KMS-11 (cell line): ENCODE measurements around the gene SGCG.

ENCODE experiments used
- H2AFZ ChIP-seq: fragments of 200-600 bp; sonication (generic); 2 replicates; pipeline ENCODE4 v1.6.1; 2016; ENCODE audit warnings: antibody characterized with exemption, mixed run types, low read depth
- H3K27ac ChIP-seq: fragments of 200-600 bp; sonication (generic); 2 replicates; pipeline ENCODE4 v1.6.1; 2016; ENCODE audit warnings: mild to moderate bottlenecking, mixed run types
- H3K27me3 ChIP-seq: fragments of 200-600 bp; sonication (generic); 2 replicates; pipeline ENCODE4 v1.6.1; 2017; ENCODE audit warnings: mild to moderate bottlenecking, low read depth, mixed run types, moderate library complexity; ENCODE audit not compliant: insufficient read depth
- H3K36me3 ChIP-seq: fragments of 200-600 bp; sonication (generic); 2 replicates; pipeline ENCODE4 v1.6.1; 2017; ENCODE audit warnings: mild to moderate bottlenecking, mixed run types; ENCODE audit not compliant: insufficient read depth
- H3K4me1 ChIP-seq: fragments of 200-600 bp; sonication (generic); 2 replicates; pipeline ENCODE4 v1.6.1; 2016; ENCODE audit warnings: mild to moderate bottlenecking, low read depth, mixed run types; ENCODE audit not compliant: poor library complexity, severe bottlenecking
- H3K4me2 ChIP-seq: fragments of 200-600 bp; sonication (generic); 2 replicates; pipeline ENCODE4 v1.7.0; 2016; ENCODE audit warnings: mild to moderate bottlenecking, mixed run types
- H3K4me3 ChIP-seq: fragments of 200-600 bp; sonication (generic); IDR thresholded peaks from 2 replicates; pipeline ENCODE4 v1.6.1; 2017; ENCODE audit warnings: low read depth, low read length, mixed read lengths; ENCODE audit not compliant: insufficient read depth
- H3K79me2 ChIP-seq: fragments of 200-600 bp; sonication (generic); 2 replicates; pipeline ENCODE4 v1.6.1; 2016; ENCODE audit warnings: low read depth, mixed run types; ENCODE audit not compliant: insufficient read depth
- H3K9ac ChIP-seq: fragments of 200-600 bp; sonication (generic); 2 replicates; pipeline ENCODE4 v1.6.1; 2016; ENCODE audit warnings: mild to moderate bottlenecking, mixed run types
- H4K20me1 ChIP-seq: fragments of 200-600 bp; sonication (generic); 2 replicates; pipeline ENCODE4 v1.6.1; 2016; ENCODE audit warnings: mild to moderate bottlenecking, mixed run types; ENCODE audit not compliant: insufficient read depth
- TF ChIP-seq, protein P1 (sequence below): fragments of 200-600 bp; sonication (generic); conservative IDR thresholded peaks from 2 replicates; pipeline ENCODE4 v1.6.1; 2017; ENCODE audit warnings: low read depth, mild to moderate bottlenecking, antibody characterized with exemption, low read length, moderate library complexity, mixed read lengths

The SGCG gene

DNA sequence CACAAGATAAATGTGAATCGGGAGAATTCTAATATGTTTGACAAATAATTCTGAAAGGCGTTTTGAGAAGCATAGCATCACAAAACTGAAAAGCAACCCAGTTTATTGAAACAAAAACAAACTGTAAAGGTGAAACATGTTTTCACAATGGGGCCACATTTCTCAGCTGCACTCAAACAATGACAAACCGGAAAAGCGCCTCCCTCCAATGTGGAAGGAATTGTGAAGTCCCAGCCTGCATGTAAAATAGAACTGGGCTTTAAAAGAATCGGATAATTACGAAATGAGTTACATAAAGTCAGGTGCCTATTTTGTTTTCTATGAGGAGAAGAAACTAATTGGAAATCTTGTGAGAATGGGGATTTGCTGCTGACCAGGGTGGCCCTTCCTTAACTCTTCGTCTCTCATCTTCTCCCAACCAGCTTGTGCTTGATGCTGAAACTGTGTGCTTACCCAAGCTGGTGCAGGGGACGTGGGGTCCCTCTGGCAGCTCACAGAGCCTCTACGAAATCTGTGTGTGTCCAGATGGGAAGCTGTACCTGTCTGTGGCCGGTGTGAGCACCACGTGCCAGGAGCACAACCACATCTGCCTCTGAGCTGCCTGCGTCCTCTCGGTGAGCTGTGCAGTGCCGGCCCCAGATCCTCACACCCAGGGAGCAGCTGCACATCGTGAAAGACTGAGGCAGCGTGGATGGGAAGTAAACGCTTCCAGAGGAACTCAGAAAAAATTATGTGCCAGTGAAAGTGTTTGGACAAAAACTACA is 143.3 kb downstream of the SGCG start:
- Histone ChIP-seq H3K4me1 (peaks cover 6% of the 10 kb centered on the region), H3K27ac (no peak overlapping the region), H3K4me3 (no peak overlapping the region), H3K27me3 (no peaks in the 10 kb centered on the region), H2AFZ (no peak overlapping the region), H3K36me3 (no peaks in the 10 kb centered on the region), H3K79me2 (no peaks in the 10 kb centered on the region), H3K9ac (no peak overlapping the region), H4K20me1 (no peaks in the 10 kb centered on the region), H3K4me2 (no peak overlapping the region)
- TF ChIP-seq, protein P1, sequence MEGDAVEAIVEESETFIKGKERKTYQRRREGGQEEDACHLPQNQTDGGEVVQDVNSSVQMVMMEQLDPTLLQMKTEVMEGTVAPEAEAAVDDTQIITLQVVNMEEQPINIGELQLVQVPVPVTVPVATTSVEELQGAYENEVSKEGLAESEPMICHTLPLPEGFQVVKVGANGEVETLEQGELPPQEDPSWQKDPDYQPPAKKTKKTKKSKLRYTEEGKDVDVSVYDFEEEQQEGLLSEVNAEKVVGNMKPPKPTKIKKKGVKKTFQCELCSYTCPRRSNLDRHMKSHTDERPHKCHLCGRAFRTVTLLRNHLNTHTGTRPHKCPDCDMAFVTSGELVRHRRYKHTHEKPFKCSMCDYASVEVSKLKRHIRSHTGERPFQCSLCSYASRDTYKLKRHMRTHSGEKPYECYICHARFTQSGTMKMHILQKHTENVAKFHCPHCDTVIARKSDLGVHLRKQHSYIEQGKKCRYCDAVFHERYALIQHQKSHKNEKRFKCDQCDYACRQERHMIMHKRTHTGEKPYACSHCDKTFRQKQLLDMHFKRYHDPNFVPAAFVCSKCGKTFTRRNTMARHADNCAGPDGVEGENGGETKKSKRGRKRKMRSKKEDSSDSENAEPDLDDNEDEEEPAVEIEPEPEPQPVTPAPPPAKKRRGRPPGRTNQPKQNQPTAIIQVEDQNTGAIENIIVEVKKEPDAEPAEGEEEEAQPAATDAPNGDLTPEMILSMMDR = no peak

DNA sequence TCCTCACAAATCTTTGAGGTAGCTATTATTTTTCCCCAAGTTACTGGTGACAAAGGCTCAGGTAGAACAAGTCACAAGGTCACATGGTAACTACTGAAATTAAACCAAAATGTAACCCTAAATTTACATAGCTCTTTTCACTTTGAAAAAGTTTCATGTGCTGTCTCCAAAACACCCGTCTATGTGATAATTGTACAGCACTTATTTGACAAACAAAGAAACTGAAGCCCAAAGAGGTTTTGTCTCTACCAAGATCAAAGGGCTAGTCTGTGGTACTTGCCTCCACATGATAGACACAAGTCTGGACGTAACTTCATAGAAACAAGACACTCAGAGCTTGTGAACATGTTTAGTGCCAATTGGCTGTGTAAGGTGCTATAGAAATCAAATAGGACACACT is 144.4 kb downstream of the SGCG start:
- Histone ChIP-seq H3K4me2 (no peak overlapping the region), H3K27me3 (no peaks in the 10 kb centered on the region), H3K4me3 (no peak overlapping the region), H3K27ac (no peak overlapping the region), H2AFZ (no peak overlapping the region), H3K79me2 (no peaks in the 10 kb centered on the region), H4K20me1 (no peaks in the 10 kb centered on the region), H3K9ac (no peak overlapping the region), H3K36me3 (no peaks in the 10 kb centered on the region), H3K4me1 (peaks cover 6% of the 10 kb centered on the region)
- TF ChIP-seq, protein P1 = no peak

DNA sequence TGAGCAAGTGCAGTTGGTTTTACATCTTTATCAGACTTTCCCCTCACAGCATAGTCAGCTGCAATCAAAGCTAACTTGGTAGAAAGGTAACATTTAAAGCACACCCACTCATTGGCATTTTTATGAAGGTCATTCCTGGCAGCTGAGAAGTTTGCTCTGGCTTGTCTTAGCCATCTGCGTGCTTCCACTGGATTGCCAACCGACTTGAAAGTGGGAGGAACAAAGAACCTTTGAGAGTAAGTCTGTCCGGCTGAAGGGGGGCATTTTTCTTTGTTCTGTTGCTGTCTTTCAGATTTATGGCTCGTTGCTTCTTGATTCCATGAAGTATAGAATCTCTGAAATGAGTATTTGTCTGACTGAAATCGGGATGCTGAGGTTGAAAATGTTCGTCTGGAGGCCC is 149.6 kb downstream of the SGCG start:
- Histone ChIP-seq H3K4me2 (no peak overlapping the region), H4K20me1 (no peaks in the 10 kb centered on the region), H3K36me3 (no peaks in the 10 kb centered on the region), H3K9ac (no peak overlapping the region), H3K27ac (no peak overlapping the region), H2AFZ (no peak overlapping the region), H3K79me2 (no peaks in the 10 kb centered on the region), H3K4me3 (no peak overlapping the region), H3K27me3 (no peaks in the 10 kb centered on the region), H3K4me1 (no peaks in the 10 kb centered on the region)
- TF ChIP-seq, protein P1 = no peak

DNA sequence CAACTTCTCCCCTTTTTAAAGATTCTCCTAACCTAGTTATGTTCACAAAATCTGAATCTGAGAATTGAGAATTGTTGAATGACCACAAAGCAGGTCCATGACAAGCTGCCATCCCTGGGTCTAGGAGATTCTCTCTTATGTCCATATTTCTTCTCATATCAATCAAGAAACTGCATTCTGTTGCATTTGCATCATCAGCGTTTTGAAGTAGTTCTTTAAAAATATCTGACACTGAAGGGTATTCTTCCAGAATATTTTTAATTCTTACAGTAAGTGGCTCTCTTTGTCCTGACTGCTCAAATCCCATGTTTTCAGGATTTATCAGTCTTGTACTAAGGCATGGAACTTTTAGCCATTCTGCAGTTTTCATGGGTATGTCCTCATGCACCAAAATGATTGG is 158.4 kb downstream of the SGCG start:
- Histone ChIP-seq H3K36me3 (no peaks in the 10 kb centered on the region), H4K20me1 (no peaks in the 10 kb centered on the region), H3K27ac (no peak overlapping the region), H3K4me3 (no peak overlapping the region), H3K9ac (no peak overlapping the region), H3K4me2 (no peak overlapping the region), H2AFZ (no peak overlapping the region), H3K79me2 (no peaks in the 10 kb centered on the region), H3K4me1 (no peaks in the 10 kb centered on the region), H3K27me3 (no peaks in the 10 kb centered on the region)
- TF ChIP-seq, protein P1 = no peak
